H54 (cell line): ENCODE results near the gene PCSK4.

ENCODE experiments used
- DNase-seq: peaks from one replicate; pipeline ENCODE4 v3.0.0; 2011; ENCODE audit warnings: low spot score, mixed read lengths; ENCODE audit not compliant: insufficient read length
- FAIRE-seq: peaks from 3 replicates; lab custom pipeline; 2011; peaks lifted over from hg19 to GRCh38; lab: Jason Lieb, UNC
- POLR2A ChIP-seq: IDR thresholded peaks from 2 replicates; pipeline ENCODE4 v1.6.1; 2011; ENCODE audit warnings: low read depth, mild to moderate bottlenecking, low read length

Gene PCSK4

GRCh38 chr19:1457031-1457739 lies 33.0 kb downstream of the PCSK4 start:
- DNase-seq: no peak
- no peak for FAIRE-seq
- no peak for TF ChIP-seq POLR2A

GRCh38 chr19:1456121-1456900 lies 33.8 kb downstream of the PCSK4 start:
- no peak for FAIRE-seq
- DNase-seq: no peak
- TF ChIP-seq POLR2A: no peak

GRCh38 chr19:1455336-1456120 lies 34.6 kb downstream of the PCSK4 start:
- no peak for TF ChIP-seq POLR2A
- FAIRE-seq (no peak), DNase-seq (peak; percentile 89)

GRCh38 chr19:1455002-1455335 lies 35.2 kb downstream of the PCSK4 start:
- FAIRE-seq: no peak
- DNase-seq: no peak
- TF ChIP-seq POLR2A: no peak

GRCh38 chr19:1453525-1454364 lies 36.4 kb downstream of the PCSK4 start:
- FAIRE-seq (no peak), DNase-seq (peak; percentile 96)
- no peak for TF ChIP-seq POLR2A

- DNase-seq: peak; percentile 58
- TF ChIP-seq POLR2A: no peak
- FAIRE-seq: no peak
Measured at GRCh38 chr19:1452802-1453524, 37.2 kb downstream of the PCSK4 start.

GRCh38 chr19:1451916-1452801 lies 38.0 kb downstream of the PCSK4 start:
- DNase-seq (no peak), FAIRE-seq (no peak)
- no peak for TF ChIP-seq POLR2A

- TF ChIP-seq POLR2A: no peak
- FAIRE-seq: no peak
- DNase-seq: no peak
Measured at GRCh38 chr19:1450735-1451731, 39.1 kb downstream of the PCSK4 start.

GRCh38 chr19:1449467-1450442 lies 40.4 kb downstream of the PCSK4 start, which contains the start of gene APC2:
Gene APC2 (plus strand): TSS chr19:1450121. CDS start chr19:1453002, 2,881 bp downstream.
- no peak for DNase-seq
- TF ChIP-seq POLR2A: no peak
- FAIRE-seq: no peak

- TF ChIP-seq POLR2A: no peak
- FAIRE-seq: no peak
- DNase-seq: no peak
Measured at GRCh38 chr19:1447944-1448343, 42.2 kb downstream of the PCSK4 start.
